Stimulated activated naive B cell treated with anti-CD40 and anti-IgM and Interleukin-4, amounts not matched to agents 10 μg/mL and 1 μg/mL and 100 μg/mL, for 72 hours (primary cell): ENCODE data around the gene BDNF.

Experiments used
- ATAC-seq, 2 donors: fragments of 150-1000 bp; cut with Tn5 transposase; replicated peaks; 2 replicates each; pipeline ENCODE4 v1.10.0; 2021; ENCODE audit warnings: moderate library complexity in 1 of 2
- DNase-seq: peaks from one replicate; pipeline ENCODE4 v3.0.0; 2021
- H3K27ac Mint-ChIP-seq: one replicate; pipeline ENCODE4 v1.8.0; 2022; ENCODE audit warnings: mild to moderate bottlenecking, mixed read lengths
- H3K27me3 Mint-ChIP-seq, 2 donors: one replicate each; pipeline ENCODE4 v1.8.0; 2022; ENCODE audit warnings: mixed read lengths in 2 of 2
- H3K36me3 Mint-ChIP-seq, 2 donors: one replicate each; pipeline ENCODE4 v1.8.0; 2022; ENCODE audit warnings: mixed read lengths in 2 of 2, mild to moderate bottlenecking in 1 of 2
- H3K4me1 Mint-ChIP-seq, 2 donors: one replicate each; pipeline ENCODE4 v1.8.0; 2022; ENCODE audit warnings: mixed read lengths in 2 of 2, mild to moderate bottlenecking in 1 of 2
- H3K4me3 Mint-ChIP-seq, 2 donors: one replicate each; pipeline ENCODE4 v1.8.0; 2022; ENCODE audit warnings: mild to moderate bottlenecking in 2 of 2, mixed read lengths in 2 of 2, moderate library complexity in 1 of 2
- H3K9me3 Mint-ChIP-seq, 2 donors: one replicate each; pipeline ENCODE4 v1.8.0; 2022; ENCODE audit warnings: mixed read lengths in 2 of 2, mild to moderate bottlenecking in 1 of 2

The BDNF gene

DNA sequence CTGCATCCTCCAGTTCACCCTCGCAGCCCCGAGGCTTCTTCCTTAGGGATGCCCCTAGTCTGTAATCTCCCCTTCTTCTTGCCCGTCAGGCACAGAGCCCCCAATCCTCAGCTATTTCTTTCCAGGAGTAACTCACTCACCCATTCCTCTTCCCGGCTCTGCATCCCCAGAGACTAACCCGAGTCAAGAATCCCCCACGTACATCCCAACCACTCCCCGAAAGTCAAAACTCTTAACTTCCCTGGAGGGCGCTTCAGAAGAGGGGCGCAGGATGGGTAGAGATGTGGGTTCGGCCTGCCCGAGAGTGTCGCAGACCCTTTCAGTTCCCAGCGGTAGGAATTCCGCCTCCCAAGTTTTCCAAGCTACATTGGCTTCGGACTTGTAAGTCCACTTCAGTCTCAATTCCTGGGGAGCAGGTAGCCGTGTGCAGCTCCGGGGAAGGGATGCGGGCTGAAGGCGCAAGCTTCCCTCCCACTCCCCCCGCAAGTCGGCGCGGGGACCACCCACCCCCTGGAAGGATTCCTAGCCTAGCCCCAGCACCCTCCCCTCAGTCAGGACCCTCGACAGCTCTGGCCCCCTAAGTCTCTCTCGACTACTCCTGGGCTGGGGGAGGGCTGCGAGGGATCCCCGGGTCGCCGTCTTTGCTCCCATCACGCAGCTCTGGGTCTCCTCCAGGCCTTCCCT, 871 bp downstream of the BDNF start:
- Mint-ChIP-seq H3K27ac (peak overlapping the region; percentile 51), H3K4me3 (peak overlapping the region; percentile 53 to 61), H3K4me1 (peaks cover 19 to 29% of the 10 kb centered on the region in 2 donors), H3K36me3 (no peaks in the 10 kb centered on the region), H3K9me3 (no peaks in the 10 kb centered on the region), H3K27me3 (peaks cover 51 to 58% of the 10 kb centered on the region in 2 donors)
- DNase-seq = no peak
- no peak for ATAC-seq

DNA sequence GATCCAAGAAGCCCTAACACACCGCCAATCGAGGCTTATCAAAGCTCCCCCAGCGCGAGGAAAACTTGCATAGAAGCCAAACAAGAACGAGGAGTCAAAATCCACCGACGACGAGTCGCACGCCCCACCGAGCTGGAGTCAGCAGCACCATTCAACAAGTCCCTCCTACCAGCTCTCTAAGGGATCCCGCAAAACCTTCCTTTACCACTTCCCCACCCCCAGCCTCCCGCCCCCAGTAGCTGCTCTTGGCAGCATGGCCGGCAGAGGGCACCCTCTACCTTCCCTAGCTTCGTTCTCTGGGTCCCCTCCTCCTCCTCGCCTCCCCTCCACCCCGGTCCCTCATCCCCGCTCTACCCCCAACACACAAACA, 1.4 kb downstream of the BDNF start:
- peak overlapping the region; percentile 51 for H3K27ac Mint-ChIP-seq
- ATAC-seq (peak; percentile 82 to 86), DNase-seq (peak; percentile 38)
- H3K27me3 Mint-ChIP-seq = peaks cover 51 to 58% of the 10 kb centered on the region in 2 donors
- no peaks in the 10 kb centered on the region for H3K36me3 Mint-ChIP-seq
- peaks cover 19 to 29% of the 10 kb centered on the region in 2 donors for H3K4me1 Mint-ChIP-seq
- no peaks in the 10 kb centered on the region for H3K9me3 Mint-ChIP-seq
- peak overlapping the region; percentile 50 to 61 for H3K4me3 Mint-ChIP-seq

DNA sequence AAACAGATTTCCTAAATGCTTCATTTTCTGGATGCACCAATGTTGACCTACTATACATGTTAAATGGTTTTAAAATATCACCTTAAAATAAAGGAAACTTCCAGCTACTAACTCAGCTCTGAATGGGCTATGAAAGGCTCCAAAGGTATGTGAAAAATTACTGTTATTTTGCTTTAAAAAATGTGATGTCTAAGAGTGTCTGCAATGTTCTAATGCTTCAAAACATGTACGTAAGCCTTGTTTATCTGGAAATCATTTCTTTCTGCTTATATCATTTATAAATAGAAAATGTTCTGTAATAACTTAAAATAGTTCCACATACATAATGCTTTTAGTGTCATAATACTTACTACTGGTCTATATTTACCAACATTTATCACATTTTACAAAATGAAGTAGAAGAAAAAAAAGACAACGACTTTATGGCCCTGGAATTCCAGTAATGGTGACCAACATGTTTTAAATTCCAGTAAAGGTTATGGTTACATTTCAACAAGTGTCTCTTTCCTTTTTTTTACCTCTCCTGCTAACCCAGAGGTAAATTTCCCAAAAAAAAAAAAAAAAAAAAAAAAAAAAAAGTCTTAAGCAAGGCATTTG, 2.5 kb downstream of the BDNF start:
- Mint-ChIP-seq H3K27ac (no peak overlapping the region), H3K27me3 (peaks cover 44 to 58% of the 10 kb centered on the region in 2 donors), H3K36me3 (no peaks in the 10 kb centered on the region), H3K4me1 (peaks cover 19 to 29% of the 10 kb centered on the region in 2 donors), H3K4me3 (no peak overlapping the region), H3K9me3 (no peaks in the 10 kb centered on the region)
- DNase-seq (no peak), ATAC-seq (no peak)

DNA sequence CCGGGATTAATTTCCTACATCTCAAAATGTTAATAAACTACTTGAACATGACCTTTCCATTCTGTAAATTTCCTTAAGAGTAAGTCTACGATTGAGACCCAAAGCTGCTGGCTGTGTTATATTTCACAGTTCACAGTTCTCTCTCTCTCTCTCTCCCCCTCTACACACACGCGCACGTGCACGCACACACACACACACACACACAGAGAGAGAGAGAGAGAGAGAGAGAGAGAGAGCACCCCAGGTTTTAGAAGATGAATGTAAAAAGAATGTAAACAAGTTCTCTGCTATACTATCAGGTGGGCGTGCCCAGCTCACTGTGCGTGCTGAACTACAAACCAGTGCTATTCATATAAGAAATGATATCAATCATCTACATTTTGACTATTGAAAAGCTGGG, 3.3 kb downstream of the BDNF start:
- Mint-ChIP-seq H3K36me3 (no peaks in the 10 kb centered on the region), H3K4me3 (no peak overlapping the region), H3K27me3 (peaks cover 40 to 56% of the 10 kb centered on the region in 2 donors), H3K27ac (no peak overlapping the region), H3K4me1 (peaks cover 19 to 29% of the 10 kb centered on the region in 2 donors), H3K9me3 (no peaks in the 10 kb centered on the region)
- DNase-seq = no peak
- no peak for ATAC-seq

DNA sequence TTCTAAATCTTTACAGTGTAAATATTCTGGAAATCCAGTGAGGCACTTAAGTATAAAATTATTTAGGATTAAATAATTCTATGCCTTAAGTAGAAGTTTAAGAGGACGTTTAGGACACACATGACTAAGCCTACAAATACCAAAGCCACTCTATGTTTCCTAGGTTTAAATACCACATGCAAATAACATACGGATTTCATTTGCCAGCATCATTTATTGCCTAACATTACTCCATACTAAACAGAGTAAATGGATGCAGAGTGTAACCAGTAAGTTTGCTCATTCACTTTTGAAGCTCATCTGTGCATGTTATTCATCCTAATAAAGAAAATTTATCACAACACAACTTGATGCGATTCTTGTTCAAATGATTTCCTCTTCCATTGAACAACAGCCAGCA, 4.1 kb downstream of the BDNF start:
- Mint-ChIP-seq H3K4me1 (peaks cover 15 to 24% of the 10 kb centered on the region in 2 donors), H3K27me3 (peaks cover 31 to 48% of the 10 kb centered on the region in 2 donors), H3K27ac (no peak overlapping the region), H3K36me3 (no peaks in the 10 kb centered on the region), H3K9me3 (no peaks in the 10 kb centered on the region), H3K4me3 (no peak overlapping the region)
- DNase-seq (no peak), ATAC-seq (no peak)

DNA sequence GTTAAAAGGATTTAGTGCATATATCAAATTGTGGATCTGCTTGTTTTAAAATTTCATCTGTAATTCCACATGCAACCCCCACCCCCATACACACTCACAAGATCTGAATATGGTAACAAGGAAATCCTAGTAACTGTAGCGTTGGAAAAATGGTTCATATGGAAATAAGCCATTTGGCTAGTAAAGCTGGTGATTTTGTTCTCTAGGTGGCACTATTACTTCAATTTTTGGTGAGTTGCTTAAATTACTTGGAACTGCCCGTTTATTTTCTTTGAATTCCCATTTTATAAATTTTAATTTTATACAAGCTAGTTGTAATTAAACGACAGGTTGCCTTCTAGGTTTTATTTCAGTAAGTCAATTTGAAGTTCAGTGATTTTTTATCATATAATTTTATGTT, 5.3 kb downstream of the BDNF start:
- DNase-seq = no peak
- Mint-ChIP-seq H3K27me3 (peaks cover 25 to 40% of the 10 kb centered on the region in 2 donors), H3K36me3 (no peaks in the 10 kb centered on the region), H3K27ac (no peak overlapping the region), H3K4me3 (no peak overlapping the region), H3K4me1 (peaks cover 10 to 17% of the 10 kb centered on the region in 2 donors), H3K9me3 (no peaks in the 10 kb centered on the region)
- no peak for ATAC-seq

DNA sequence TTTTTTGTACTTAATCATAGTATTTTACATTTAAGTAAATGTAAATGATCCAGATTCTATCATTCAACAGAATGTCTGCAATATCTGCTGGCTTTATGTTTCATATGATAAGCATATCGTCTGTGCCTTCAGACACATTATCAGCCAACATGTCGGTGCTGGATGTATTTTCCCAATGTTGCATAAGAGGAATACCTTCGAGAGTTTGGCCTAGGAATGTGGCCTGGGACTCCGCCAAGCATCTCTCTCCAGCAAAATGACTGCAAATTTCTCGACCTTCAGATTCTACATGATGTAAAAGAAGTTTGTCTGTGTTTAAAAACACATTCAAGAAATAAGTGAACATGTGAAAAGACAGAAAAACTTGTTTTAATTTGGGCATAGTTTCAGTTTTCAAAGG, 6.9 kb downstream of the BDNF start:
- no peak for DNase-seq
- Mint-ChIP-seq H3K9me3 (no peaks in the 10 kb centered on the region), H3K4me3 (no peak overlapping the region)

DNA sequence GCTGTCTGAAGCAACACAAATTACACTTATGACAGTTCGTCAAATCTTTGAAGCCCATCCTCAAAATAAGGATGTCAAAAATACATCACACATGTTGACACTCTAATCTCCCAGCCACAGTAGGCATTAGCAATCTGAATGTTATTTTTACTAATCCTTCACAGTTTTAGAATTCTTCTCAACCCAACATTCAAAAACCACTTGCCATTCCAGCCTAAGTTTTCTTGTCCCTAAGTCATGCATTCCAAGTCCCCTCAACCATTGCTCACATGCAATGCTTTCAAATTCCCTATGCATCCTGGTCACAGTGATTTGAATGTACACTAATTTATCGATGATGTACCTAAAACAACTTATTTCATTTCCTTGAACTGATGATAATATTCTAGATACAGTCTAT, 7.5 kb downstream of the BDNF start:
- Mint-ChIP-seq H3K4me1 (no peaks in the 10 kb centered on the region), H3K9me3 (no peaks in the 10 kb centered on the region), H3K4me3 (no peak overlapping the region), H3K27me3 (peaks cover 11 to 24% of the 10 kb centered on the region in 2 donors), H3K27ac (no peak overlapping the region), H3K36me3 (no peaks in the 10 kb centered on the region)
- ATAC-seq (no peak), DNase-seq (no peak)

More for the DNA sequence above, 6.9 kb downstream of the BDNF start:
- Mint-ChIP-seq H3K27me3 (peaks cover 11 to 24% of the 10 kb centered on the region in 2 donors), H3K36me3 (no peaks in the 10 kb centered on the region), H3K4me1 (peaks cover 0 to under 1% of the 10 kb centered on the region in 2 donors), H3K27ac (no peak overlapping the region)
- no peak for ATAC-seq

DNA sequence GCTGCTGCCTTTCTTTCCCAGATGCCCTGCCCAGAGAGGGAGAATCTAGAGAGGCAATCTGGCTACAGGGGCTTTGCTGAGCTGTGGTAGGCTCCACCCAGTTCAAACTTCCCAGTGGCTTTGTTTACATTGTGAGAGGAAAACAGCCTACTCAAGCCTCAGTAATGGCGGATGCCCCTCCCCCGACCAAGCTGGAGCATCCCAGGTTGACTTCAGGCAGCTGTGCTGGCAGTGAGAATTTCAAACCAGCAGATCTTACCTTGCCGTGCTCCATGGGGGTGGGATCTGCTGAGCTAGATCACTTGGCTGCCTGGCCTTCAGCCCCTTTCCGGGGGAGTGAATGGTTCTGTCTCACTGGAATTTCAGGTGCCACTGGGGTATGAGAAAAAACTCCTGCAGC, 12.2 kb downstream of the BDNF start:
- H3K27me3 Mint-ChIP-seq = no peaks in the 10 kb centered on the region
- H3K27ac Mint-ChIP-seq = no peak overlapping the region
- ATAC-seq (no peak), DNase-seq (no peak)
- H3K9me3 Mint-ChIP-seq = peaks cover 0 to under 1% of the 10 kb centered on the region in 2 donors
- H3K4me3 Mint-ChIP-seq = no peak overlapping the region
- no peaks in the 10 kb centered on the region for H3K36me3 Mint-ChIP-seq
- H3K4me1 Mint-ChIP-seq = no peaks in the 10 kb centered on the region

DNA sequence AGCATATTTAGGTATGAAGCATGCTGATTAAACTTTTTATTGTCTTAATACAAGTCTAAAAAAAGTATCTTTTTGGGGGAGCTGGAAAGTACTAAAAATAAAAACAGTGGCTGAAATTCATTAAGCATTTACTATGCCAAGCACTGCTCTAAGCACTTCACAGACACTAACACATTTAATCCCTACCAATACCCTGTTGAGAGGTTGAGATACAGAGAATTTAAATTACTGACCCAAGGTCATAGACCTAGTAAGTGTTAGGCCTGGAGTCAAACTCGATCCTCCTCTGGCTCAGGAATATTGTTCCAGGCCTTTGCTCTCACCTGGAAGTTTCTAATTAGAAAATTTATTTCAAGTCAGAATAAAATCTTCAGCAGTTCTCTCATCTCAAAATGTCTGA, 18.6 kb downstream of the BDNF start:
- no peak for ATAC-seq
- no peak overlapping the region for H3K27ac Mint-ChIP-seq
- H3K36me3 Mint-ChIP-seq = no peaks in the 10 kb centered on the region
- H3K4me3 Mint-ChIP-seq = no peak overlapping the region
- H3K4me1 Mint-ChIP-seq = no peaks in the 10 kb centered on the region
- DNase-seq = no peak
- H3K27me3 Mint-ChIP-seq = no peaks in the 10 kb centered on the region
- peaks cover 0 to 5% of the 10 kb centered on the region in 2 donors for H3K9me3 Mint-ChIP-seq

DNA sequence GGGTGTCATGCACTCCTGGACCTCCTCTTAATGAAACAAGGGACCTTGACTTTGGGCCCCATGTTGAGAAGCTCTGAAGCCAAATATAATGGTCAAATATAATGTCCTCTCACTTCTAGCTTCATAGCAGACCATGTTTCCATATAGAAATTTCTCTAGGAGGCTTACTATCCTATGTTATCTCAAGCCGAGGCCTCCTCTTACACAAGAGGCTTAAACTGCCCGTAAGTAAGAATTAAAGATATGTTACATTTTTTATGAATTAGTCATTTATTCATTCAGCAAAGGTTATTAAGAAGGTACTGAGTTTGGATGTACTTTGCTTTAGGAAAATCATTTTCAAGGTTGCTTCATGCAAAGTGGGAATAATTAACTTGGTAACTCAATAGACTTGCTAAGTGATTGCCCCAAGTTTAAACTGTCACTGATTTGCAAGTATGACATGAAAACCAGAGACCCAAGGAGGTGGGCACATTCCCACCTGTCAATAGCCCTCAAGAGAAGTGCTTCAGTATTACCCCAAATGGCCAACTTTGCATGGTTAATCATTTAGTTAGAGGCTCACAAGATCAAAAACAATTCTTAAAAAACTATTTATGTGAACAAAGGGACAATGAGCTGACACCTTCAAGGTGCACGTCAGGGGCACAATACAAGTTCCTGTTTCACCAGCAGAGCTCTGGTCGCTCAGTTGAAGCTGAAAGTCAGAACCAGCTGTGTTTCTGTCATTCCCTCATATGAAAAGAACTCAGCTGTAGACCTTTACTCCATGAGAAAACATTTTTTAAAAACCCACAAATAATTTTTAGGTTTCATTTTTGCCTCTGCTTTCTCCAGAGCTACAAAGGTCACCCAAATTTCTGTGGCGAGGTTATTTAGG, 20.9 kb downstream of the BDNF start:
- no peak for DNase-seq
- H3K9me3 Mint-ChIP-seq = peaks cover 0 to 5% of the 10 kb centered on the region in 2 donors
- no peak overlapping the region for H3K4me3 Mint-ChIP-seq
- no peaks in the 10 kb centered on the region for H3K27me3 Mint-ChIP-seq
- H3K4me1 Mint-ChIP-seq = no peaks in the 10 kb centered on the region
- ATAC-seq = no peak
- no peak overlapping the region for H3K27ac Mint-ChIP-seq
- H3K36me3 Mint-ChIP-seq = no peaks in the 10 kb centered on the region

DNA sequence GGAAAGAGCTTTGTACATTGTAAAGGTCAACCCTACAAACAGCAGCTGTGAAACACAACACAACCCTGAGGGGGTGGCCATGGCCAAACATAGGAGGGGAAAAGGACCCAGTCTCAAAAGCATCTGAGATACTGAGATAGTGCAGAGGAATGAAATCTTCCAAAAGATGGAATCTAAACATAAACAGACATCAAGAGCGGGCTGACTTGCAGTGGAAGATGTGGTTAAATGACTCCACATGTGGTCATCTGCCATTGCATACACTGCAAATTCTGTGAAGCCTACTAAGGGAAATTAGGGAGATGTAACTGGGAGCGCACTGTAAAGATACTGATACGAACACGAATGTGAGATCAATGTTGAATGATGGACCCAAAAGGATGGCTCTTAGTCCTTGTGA, 22.0 kb downstream of the BDNF start:
- ATAC-seq (no peak), DNase-seq (no peak)
- Mint-ChIP-seq H3K27me3 (no peaks in the 10 kb centered on the region), H3K9me3 (peaks cover 0 to 9% of the 10 kb centered on the region in 2 donors), H3K27ac (no peak overlapping the region), H3K4me1 (no peaks in the 10 kb centered on the region), H3K36me3 (no peaks in the 10 kb centered on the region), H3K4me3 (no peak overlapping the region)

DNA sequence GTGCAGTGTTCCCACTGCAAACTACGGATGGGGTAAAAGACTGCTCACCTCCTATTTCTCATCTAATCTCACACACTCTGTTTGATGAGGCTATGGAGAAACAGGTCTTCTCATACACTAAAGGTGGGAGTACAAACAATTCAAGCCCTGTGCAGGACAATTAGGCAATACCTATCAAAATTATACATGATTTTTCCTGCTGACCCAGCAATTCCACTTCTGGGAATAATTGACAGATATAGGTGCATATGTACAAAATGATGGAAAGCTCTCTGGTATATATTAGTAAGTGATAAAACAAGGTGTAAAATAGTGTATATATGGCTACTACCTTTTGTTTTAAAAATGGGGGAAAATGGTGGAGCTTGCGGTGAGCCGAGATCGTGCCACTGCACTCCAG, 23.1 kb downstream of the BDNF start:
- ATAC-seq = no peak
- Mint-ChIP-seq H3K4me3 (no peak overlapping the region), H3K27ac (no peak overlapping the region), H3K9me3 (peaks cover 0 to 4% of the 10 kb centered on the region in 2 donors), H3K27me3 (no peaks in the 10 kb centered on the region), H3K36me3 (no peaks in the 10 kb centered on the region), H3K4me1 (no peaks in the 10 kb centered on the region)
- DNase-seq = no peak

DNA sequence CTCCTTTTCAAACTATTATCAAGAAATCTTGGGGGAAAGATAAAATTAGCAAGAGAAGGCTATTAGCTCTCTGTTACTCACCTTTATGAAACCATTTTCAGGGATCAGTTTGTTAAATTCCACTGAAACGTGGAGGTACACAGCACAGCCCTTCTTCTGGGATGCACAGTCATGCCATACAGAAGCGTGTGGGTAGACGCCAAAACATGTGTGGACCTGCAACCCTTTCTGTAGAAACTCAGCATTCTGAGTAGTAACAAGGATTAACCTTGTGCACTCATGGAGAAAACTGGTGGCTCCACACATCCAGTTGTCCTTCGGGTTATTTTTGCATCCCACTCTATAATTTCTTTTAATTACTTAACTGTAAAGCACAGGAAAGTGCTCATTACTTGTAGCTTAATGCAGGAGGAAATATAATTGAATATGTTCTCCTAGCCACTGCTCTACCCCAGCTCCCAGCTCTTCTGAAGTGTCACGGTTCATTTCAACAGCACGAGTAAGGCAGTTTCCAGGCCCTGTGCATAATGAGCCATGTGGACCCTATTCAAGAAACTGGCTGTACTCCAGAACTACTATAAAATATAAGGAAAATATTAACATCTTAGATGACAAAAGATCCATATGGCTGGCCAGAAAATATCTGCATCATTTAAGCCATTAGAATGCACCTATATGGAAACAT, 26.1 kb downstream of the BDNF start:
- Mint-ChIP-seq H3K36me3 (no peaks in the 10 kb centered on the region), H3K4me1 (no peaks in the 10 kb centered on the region), H3K27me3 (no peaks in the 10 kb centered on the region), H3K27ac (no peak overlapping the region), H3K9me3 (peaks cover 0 to 4% of the 10 kb centered on the region in 2 donors), H3K4me3 (no peak overlapping the region)
- ATAC-seq = no peak
- no peak for DNase-seq
